ENCODE data around the gene SLC18A2.
A peak's percentile ranks its signal among the peaks of the same experiment; 100 is the strongest.

Gene SLC18A2

DNA sequence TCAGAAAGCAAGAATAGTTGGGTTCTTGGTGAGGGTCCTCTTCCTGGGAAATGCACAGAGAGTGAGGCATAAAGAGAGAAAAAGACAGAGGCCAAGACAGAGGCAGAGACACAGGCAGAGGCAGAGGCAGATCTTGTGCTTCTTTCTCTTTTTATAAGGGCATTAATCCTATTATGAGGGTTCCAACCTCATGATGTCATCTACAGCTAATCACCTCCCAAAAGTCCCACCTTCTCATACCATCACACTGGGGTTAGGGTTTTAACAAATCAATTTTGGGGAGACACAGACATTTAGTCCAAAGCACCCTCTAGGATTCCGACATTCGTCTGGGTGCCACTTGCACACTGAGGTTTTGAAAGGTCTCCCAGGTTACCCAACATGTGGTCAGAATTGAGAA is 25.8 kb upstream of the SLC18A2 start:
- DNase-seq (ENCODE audit: low read depth): no peak
- TF ChIP-seq, protein P1, sequence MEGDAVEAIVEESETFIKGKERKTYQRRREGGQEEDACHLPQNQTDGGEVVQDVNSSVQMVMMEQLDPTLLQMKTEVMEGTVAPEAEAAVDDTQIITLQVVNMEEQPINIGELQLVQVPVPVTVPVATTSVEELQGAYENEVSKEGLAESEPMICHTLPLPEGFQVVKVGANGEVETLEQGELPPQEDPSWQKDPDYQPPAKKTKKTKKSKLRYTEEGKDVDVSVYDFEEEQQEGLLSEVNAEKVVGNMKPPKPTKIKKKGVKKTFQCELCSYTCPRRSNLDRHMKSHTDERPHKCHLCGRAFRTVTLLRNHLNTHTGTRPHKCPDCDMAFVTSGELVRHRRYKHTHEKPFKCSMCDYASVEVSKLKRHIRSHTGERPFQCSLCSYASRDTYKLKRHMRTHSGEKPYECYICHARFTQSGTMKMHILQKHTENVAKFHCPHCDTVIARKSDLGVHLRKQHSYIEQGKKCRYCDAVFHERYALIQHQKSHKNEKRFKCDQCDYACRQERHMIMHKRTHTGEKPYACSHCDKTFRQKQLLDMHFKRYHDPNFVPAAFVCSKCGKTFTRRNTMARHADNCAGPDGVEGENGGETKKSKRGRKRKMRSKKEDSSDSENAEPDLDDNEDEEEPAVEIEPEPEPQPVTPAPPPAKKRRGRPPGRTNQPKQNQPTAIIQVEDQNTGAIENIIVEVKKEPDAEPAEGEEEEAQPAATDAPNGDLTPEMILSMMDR (conservative IDR thresholded peaks at IDR 0.05; ENCODE audit: low read depth, low read length): no peak
- no peak overlapping the region for H3K4me3 ChIP-seq (ENCODE audit: low read length)

DNA sequence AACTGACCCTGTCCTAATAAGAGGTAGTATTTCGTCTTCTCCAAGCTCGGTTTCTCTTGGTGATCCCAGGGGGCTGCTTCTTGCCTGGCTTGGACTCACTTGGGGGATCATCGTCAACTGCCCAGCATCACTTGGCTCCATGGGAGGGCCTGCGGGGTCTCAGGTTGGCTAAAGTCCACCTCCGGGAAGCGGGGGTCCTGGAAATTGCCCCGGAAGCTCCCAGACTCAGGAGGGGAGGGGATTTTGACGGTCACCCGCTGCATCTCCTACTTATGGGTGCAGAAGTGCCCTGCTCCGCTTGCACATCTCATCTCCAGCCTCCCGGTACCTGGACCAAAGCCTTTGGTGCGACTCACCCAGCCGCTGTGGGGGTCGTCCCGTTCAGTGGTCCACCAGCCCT is 24.9 kb upstream of the SLC18A2 start:
- TF ChIP-seq, protein P1 (conservative IDR thresholded peaks at IDR 0.05; ENCODE audit: low read depth, low read length): no peak
- H3K4me3 ChIP-seq (ENCODE audit: low read length): no peak overlapping the region
- DNase-seq (ENCODE audit: low read depth): no peak

DNA sequence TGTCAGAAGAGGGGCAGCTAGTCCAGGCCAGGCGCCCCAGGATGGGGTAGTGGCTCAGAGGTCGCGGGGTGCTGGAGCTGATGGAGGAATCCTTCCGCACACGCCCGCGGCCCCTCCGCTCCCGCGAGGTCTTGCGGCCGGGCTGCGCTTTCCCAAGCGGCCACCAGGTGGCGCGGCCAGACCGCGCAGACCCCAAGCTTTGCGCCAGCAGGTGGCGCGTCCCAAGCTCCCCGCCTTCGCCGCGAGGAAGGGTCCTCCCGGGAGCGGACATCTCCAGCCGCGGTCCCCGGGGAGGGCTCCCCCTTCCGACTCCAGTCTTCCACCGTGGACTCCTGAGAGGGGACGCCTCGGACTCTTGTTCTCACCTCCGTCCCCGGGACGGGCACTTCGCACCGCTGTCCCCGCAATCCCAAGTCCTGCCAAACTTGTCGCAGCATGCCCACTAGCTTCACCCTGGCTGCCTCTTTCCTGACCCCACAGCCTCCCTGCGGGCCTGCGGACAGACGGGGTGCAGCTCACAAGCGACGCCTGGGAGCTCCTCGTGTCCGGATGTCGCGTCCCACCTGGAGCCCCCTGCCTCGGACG is 24.2 kb upstream of the SLC18A2 start:
- peak; percentile 13 for DNase-seq (ENCODE audit: low read depth)
- TF ChIP-seq, protein P1 (conservative IDR thresholded peaks at IDR 0.05; ENCODE audit: low read depth, low read length): peak; percentile 99
- H3K4me3 ChIP-seq (ENCODE audit: low read length): peak overlapping the region; percentile 59

DNA sequence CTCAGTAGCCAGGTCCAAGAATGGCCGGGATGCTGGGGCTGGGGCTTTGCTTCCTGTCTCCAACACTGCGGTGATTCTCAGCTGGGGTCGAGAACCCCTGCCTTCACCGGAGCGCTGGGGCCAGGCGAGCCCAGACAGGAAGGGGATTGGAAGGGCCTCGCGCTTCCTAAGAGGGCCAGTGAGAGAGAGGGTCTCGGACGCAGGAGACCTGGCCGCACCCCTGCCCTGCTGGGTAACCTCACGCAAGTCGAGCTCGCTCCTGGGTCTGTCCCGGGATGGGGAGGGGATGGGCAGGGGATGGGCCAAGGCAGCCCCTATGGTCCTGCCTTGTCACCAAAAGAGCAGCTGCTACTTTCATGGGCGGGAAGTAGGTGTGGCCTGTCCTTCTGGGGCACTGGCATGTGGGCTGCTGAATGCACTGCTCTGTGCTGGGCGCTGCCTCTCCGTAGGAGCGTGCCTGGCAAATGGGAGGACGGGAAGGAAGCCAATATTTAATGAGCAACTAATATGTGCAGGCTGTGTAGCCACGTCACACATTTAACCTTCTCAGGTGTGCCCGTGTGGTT is 23.6 kb upstream of the SLC18A2 start:
- DNase-seq (ENCODE audit: low read depth): no peak
- H3K4me3 ChIP-seq (ENCODE audit: low read length): peak overlapping the region; percentile 59
- TF ChIP-seq, protein P1 (conservative IDR thresholded peaks at IDR 0.05; ENCODE audit: low read depth, low read length): no peak

DNA sequence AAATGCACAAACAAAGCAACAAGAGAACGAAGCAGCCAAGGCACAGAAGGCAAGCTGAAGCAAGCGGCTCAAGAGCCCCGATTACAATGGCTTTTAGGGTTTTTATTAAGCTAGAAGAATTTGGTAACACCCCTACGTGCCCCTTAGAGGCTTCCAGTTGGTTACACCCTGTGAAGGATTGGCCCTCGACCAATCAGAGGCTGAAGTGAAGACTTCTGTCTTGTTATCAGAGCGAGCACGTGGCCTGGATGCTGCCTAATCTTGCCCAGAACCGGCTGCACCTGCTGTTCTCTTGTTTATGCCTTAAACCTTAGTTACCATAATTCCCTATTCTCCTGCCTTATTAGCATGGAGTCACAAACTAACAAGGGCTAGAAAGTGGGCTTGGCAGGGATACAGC is 22.3 kb upstream of the SLC18A2 start:
- DNase-seq (ENCODE audit: low read depth): no peak
- no peak overlapping the region for H3K4me3 ChIP-seq (ENCODE audit: low read length)
- TF ChIP-seq, protein P1 (conservative IDR thresholded peaks at IDR 0.05; ENCODE audit: low read depth, low read length): no peak

DNA sequence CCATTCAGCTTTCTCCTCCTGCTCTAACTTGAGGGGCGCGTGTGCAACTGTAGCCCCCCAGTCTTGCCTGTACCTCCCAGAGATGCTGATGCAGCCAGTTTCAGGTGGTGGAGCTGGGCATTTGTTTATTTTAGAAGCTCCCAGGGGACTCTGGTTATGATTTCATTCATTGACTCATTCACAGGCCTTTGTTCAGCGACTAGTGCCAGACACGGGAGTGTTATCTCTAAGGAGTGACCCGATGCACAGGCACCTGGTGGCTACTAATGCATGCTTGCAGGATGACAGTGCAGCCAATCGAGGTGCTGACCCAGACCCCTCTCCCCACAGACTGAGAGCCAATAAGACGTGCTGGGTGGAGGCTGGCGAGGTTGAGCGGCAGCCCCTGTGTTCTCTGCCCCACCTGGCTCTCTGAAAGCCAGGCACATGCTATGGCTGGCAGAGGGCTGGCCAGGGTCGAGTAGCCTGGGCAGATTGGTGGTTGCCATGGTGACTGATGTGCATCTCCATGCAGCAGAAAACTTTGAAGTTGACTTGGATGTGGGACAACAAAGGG is 19.7 kb upstream of the SLC18A2 start:
- no peak for DNase-seq (ENCODE audit: low read depth)
- TF ChIP-seq, protein P1 (conservative IDR thresholded peaks at IDR 0.05; ENCODE audit: low read depth, low read length): no peak
- H3K4me3 ChIP-seq (ENCODE audit: low read length): no peak overlapping the region

DNA sequence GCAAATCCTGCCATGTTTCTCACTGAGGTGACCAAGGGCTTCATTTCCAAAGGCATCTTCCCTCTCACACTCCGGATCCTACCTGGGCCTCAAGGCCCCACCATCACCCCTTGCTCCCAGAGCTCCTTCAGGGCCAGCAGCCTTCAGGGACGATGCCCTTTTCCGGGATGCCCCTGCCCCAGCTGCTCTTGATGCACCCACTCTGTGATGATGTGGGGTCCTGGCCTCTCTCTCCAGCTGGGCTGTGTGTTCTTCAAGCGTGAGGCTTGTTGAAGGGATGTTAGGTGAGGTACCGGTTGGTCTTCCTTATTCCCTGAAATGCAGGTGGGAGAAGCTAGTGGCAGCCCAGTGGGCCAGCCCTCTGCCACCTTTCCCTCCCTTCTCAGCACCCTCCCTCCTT is 18.4 kb upstream of the SLC18A2 start:
- no peak overlapping the region for H3K4me3 ChIP-seq (ENCODE audit: low read length)
- TF ChIP-seq, protein P1 (conservative IDR thresholded peaks at IDR 0.05; ENCODE audit: low read depth, low read length): no peak
- no peak for DNase-seq (ENCODE audit: low read depth)
